Muscle of leg (tissue), 11 donors: ENCODE measurements around the gene RNF38. TPM values are rescaled to one million over a fixed set of nuclear protein-coding genes. Genes with fewer than 3 reads are reported as not detected.
A peak's percentile ranks its signal among the peaks of the same experiment; 100 is the strongest.
"Not testable (repeated sequence)": the region's sequence is repeated elsewhere in the genome, so short reads cannot be mapped to it uniquely, and the experiment has no call there.

Experiments
- DNase-seq: peaks from one replicate; pipeline ENCODE4 v3.0.0; 2013
- H3K27ac ChIP-seq: one replicate; pipeline ENCODE4 v1.5.1; 2013; ENCODE audit warnings: mild to moderate bottlenecking, low read length, control low read depth
- H3K27me3 ChIP-seq: one replicate; pipeline ENCODE4 v1.6.1; 2013; ENCODE audit warnings: low read length; ENCODE audit not compliant: control insufficient read depth, insufficient read depth
- H3K36me3 ChIP-seq: one replicate; pipeline ENCODE4 v1.6.1; 2013; ENCODE audit warnings: low read length; ENCODE audit not compliant: control insufficient read depth, insufficient read depth
- H3K4me1 ChIP-seq: one replicate; pipeline ENCODE4 v1.6.1; 2013; ENCODE audit warnings: low read length; ENCODE audit not compliant: control insufficient read depth, insufficient read depth
- H3K4me3 ChIP-seq: one replicate; pipeline ENCODE4 v1.5.1; 2013; ENCODE audit warnings: low read length, control low read depth
- H3K9me3 ChIP-seq: replicated peaks from 2 replicates; pipeline ENCODE4 v1.6.1; 2013; ENCODE audit warnings: low read depth, low read length; ENCODE audit not compliant: control insufficient read depth
- WGBS: methylation state at CpG from one replicate; pipeline ENCODE4 v1.1.5; 2013; ENCODE audit warnings: missing lambda C conversion rate; ENCODE audit not compliant: insufficient coverage; 5-methylcytosine and 5-hydroxymethylcytosine counted together
- polyA plus RNA-seq, 8 donors: library from polyadenylated mRNA; unstranded; fragments of 120-200 nt; gene quantifications; one replicate each; pipeline versions ENCODE4 v1.2.1 to v1.2.3, GENCODE V29; 2013; ENCODE audit warnings: inconsistent platforms in 1 of 8, low replicate concordance in 1 of 8; ENCODE audit not compliant: insufficient read length in 8 of 8, insufficient read depth in 1 of 8
- total RNA-seq: library from RNA; stranded (reverse); fragments of 120-200 nt; gene quantifications from one replicate; pipeline ENCODE4 v1.2.4, GENCODE V29; 2013

The RNF38 gene
- total and polyA plus RNA-seq, 9 donors = 12.1 to 25.5 (median 22.5) TPM

DNA sequence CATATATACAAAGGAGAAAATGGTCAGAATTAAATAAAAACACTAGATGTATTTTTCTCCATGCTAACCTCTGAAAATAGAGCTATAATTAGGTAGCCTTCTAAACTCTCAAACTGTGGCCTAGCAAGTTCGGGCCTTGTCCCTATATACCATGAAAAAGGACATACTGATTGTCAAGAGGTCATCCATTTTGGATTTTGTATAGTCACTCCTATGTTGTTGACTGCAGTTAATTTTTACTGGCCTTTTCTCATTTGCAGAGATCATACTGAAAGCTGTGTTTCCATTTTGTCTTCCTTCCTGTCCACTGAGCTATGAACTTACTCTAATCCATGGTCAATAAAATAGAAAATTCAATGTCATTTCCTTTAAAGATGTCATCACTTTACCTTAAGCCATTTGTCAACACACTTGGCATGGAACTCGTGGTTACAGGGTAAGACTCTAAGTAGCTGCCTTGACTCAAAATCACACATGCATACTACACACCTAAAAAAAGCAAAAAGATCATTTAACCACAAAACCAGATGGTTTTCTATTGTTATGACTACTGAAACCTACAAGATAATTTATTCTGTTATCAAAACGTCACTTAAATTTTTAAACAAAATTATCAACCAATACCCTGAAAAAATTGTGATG, 58.0 kb downstream of the RNF38 start:
- no peaks in the 10 kb centered on the region for H3K9me3 ChIP-seq
- no peak for DNase-seq
- WGBS = no CpG with 5 or more reads among the region's 3 CpGs
- H3K4me3 ChIP-seq = no peak overlapping the region
- peaks cover 43% of the 10 kb centered on the region for H3K36me3 ChIP-seq
- no peaks in the 10 kb centered on the region for H3K27me3 ChIP-seq
- H3K4me1 ChIP-seq = no peaks in the 10 kb centered on the region
- no peak overlapping the region for H3K27ac ChIP-seq

DNA sequence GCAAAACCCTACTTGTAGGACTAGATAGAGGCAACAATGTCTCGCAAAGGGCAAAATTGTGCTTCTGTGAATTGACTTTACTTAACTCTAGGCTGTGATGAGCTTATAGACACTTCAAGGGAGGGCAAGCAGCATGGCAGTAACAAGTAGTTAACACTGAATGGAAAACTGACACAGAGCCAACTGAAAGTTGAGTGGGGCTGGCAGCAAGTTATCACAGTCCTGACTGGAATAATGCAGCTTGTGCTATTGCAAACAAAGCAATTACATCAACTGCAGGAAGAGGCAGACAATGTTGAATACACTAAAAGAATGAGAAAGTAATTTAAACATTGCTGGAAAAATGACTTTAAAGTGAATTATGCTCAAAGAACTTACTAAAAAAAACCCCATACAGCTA, 62.2 kb downstream of the RNF38 start:
- Histone ChIP-seq H3K27me3 (no peaks in the 10 kb centered on the region), H3K9me3 (no peaks in the 10 kb centered on the region), H3K36me3 (peaks cover 42% of the 10 kb centered on the region), H3K4me1 (no peaks in the 10 kb centered on the region), H3K4me3 (no peak overlapping the region), H3K27ac (no peak overlapping the region)
- DNase-seq = peak; percentile 43
- WGBS = 100% methylated on average over 1 of the region's 1 CpG

DNA sequence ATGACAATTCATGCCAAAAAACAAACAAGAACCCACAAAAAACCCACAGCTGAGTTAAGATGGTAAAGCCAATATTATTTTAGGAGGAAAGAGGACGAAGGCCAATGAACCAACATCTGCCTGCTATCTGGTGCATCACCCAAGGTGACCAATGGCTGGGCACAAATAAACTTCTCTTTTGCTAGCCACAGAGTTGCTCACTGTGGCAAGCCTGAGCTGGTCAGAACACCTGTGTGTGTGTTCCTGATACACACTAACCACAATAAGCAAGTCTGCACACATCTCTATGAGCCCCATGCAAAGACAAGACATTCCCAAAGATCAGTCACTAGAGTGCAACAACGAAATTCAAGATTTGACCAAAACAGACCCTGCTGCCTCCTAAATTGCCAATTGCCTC, 63.1 kb downstream of the RNF38 start:
- H3K27ac ChIP-seq = no peak overlapping the region
- no peak overlapping the region for H3K4me3 ChIP-seq
- whole genome bisulfite sequencing = 100% methylated on average over 1 of the region's 2 CpGs
- no peak for DNase-seq
- H3K36me3 ChIP-seq = peaks cover 40% of the 10 kb centered on the region
- no peaks in the 10 kb centered on the region for H3K4me1 ChIP-seq
- no peaks in the 10 kb centered on the region for H3K27me3 ChIP-seq
- H3K9me3 ChIP-seq = no peaks in the 10 kb centered on the region

- Histone ChIP-seq H3K27ac (no peak overlapping the region), H3K27me3 (no peaks in the 10 kb centered on the region), H3K36me3 (peaks cover 36% of the 10 kb centered on the region), H3K9me3 (no peaks in the 10 kb centered on the region), H3K4me1 (no peaks in the 10 kb centered on the region), H3K4me3 (no peak overlapping the region)
- no peak for DNase-seq
- WGBS = no CpG with 5 or more reads among the region's 3 CpGs
Measured at GRCh38 chr9:36336131-36336907, 63.8 kb downstream of the RNF38 start.

DNA sequence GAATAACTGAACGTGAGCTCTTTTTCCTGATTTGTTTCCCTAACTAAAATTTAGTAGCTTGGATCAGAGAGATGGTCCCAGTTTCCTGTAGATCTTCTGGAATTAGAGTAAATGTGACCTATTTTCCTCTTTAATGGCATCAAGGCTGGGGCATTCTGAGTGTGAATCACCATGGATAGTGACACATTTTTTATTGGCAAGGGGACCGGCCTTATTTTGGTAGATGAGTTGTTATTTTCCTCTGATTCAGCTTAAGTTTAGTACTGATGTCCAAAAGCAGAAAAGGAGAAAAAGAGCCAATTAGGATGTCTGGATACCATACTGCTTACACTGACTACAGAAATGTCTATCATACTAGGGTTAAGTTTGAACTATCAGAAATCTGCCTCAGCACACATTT, 68.1 kb downstream of the RNF38 start:
- no peak overlapping the region for H3K27ac ChIP-seq
- H3K9me3 ChIP-seq = no peaks in the 10 kb centered on the region
- H3K4me1 ChIP-seq = peaks cover 7% of the 10 kb centered on the region
- H3K27me3 ChIP-seq = no peaks in the 10 kb centered on the region
- no peak for DNase-seq
- peaks cover 12% of the 10 kb centered on the region for H3K36me3 ChIP-seq
- WGBS = no CpG with 5 or more reads among the region's 2 CpGs
- H3K4me3 ChIP-seq = no peak overlapping the region

GRCh38 chr9:36328798-36329411, 71.2 kb downstream of the RNF38 start:
- peaks cover 7% of the 10 kb centered on the region for H3K4me1 ChIP-seq
- DNase-seq = peak; percentile 88
- no peak overlapping the region for H3K27ac ChIP-seq
- WGBS = no CpG with 5 or more reads among the region's 9 CpGs
- no peak overlapping the region for H3K4me3 ChIP-seq
- no peaks in the 10 kb centered on the region for H3K9me3 ChIP-seq
- peaks cover under 1% of the 10 kb centered on the region for H3K36me3 ChIP-seq
- H3K27me3 ChIP-seq = no peaks in the 10 kb centered on the region

GRCh38 chr9:36325081-36325828, 74.8 kb downstream of the RNF38 start:
- Histone ChIP-seq H3K27me3 (no peaks in the 10 kb centered on the region), H3K9me3 (no peaks in the 10 kb centered on the region), H3K4me1 (peaks cover 7% of the 10 kb centered on the region), H3K27ac (no peak overlapping the region), H3K4me3 (no peak overlapping the region), H3K36me3 (no peaks in the 10 kb centered on the region)
- WGBS = 77% methylated on average over 20 of the region's 24 CpGs
- DNase-seq = peak; percentile 57

- no peak overlapping the region for H3K27ac ChIP-seq
- no peaks in the 10 kb centered on the region for H3K27me3 ChIP-seq
- WGBS = 87% methylated on average over 11 of the region's 12 CpGs
- no peak overlapping the region for H3K4me3 ChIP-seq
- H3K4me1 ChIP-seq = peaks cover 11% of the 10 kb centered on the region
- no peaks in the 10 kb centered on the region for H3K9me3 ChIP-seq
- DNase-seq = no peak
- no peaks in the 10 kb centered on the region for H3K36me3 ChIP-seq
Measured at GRCh38 chr9:36323926-36324325, 76.1 kb downstream of the RNF38 start.

GRCh38 chr9:36322462-36322861, 77.6 kb downstream of the RNF38 start:
- H3K27ac ChIP-seq = no peak overlapping the region
- DNase-seq = no peak
- no peaks in the 10 kb centered on the region for H3K9me3 ChIP-seq
- WGBS = no CpG with 5 or more reads among the region's 3 CpGs
- H3K27me3 ChIP-seq = no peaks in the 10 kb centered on the region
- no peak overlapping the region for H3K4me3 ChIP-seq
- no peaks in the 10 kb centered on the region for H3K36me3 ChIP-seq
- peaks cover 13% of the 10 kb centered on the region for H3K4me1 ChIP-seq

- no CpG with 5 or more reads among the region's 4 CpGs for WGBS
- H3K9me3 ChIP-seq, H3K27ac ChIP-seq, H3K36me3 ChIP-seq, H3K4me3 ChIP-seq, H3K27me3 ChIP-seq, DNase-seq: not testable (repeated sequence)
- H3K4me1 ChIP-seq = peaks cover 14% of the 10 kb centered on the region
Measured at GRCh38 chr9:36321903-36322302, 78.2 kb downstream of the RNF38 start.
